ENCODE measurements around the gene CES2. TPM values are rescaled to one million over a fixed set of nuclear protein-coding genes. Genes with fewer than 3 reads are reported as not detected.

The CES2 gene
- total RNA-seq, 1 experiment from 2014 or later: 45.5 TPM

DNA sequence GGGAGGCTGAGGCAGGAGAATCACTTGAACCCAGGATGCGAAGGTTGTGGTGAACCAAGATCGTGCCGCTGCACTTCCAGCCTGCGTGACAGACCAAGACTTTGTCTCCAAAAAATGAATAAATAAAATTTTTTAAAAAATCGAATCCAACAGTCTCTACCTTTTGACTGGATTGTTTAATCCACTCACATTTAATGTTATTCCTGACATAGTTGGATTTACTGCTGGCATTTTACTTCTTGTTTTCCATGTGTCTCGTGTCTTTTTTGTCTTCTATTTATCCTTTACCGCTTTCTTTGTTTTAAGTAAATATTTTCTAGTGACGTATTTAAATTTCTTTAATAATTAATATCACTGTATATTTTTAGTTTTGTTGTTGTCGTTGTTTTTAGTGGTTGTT is 47.7 kb downstream of the CES2 start:
- Mint-ChIP-seq H3K4me1 (ENCODE audit: low read depth, unreplicated experiment) (no peaks in the 10 kb centered on the region), H3K4me3 (ENCODE audit: unreplicated experiment) (no peak overlapping the region), H3K27ac (ENCODE audit: unreplicated experiment) (no peak overlapping the region), H3K36me3 (ENCODE audit: insufficient read depth, unreplicated experiment) (no peaks in the 10 kb centered on the region), H3K9me3 (ENCODE audit: unreplicated experiment) (no peaks in the 10 kb centered on the region), H3K27me3 (ENCODE audit: insufficient read depth, unreplicated experiment) (no peaks in the 10 kb centered on the region)
- Histone ChIP-seq H3K27me3 (replicated peaks; ENCODE audit: control insufficient read depth, insufficient read depth, low read length) (no peaks in the 10 kb centered on the region), H3K4me3 (ENCODE audit: low read depth, low read length) (no peak overlapping the region), H3K4me1 (peaks cover under 1% of the 10 kb centered on the region; the same call in 1 of the 2 replicates), H3K9me3 (no peaks in the 10 kb centered on the region), H3K36me3 (ENCODE audit: control insufficient read depth, insufficient read depth, low read length) (no peaks in the 10 kb centered on the region)
- no TSS peak for BruUV-seq (replicated peaks)
- TF ChIP-seq, protein P1, sequence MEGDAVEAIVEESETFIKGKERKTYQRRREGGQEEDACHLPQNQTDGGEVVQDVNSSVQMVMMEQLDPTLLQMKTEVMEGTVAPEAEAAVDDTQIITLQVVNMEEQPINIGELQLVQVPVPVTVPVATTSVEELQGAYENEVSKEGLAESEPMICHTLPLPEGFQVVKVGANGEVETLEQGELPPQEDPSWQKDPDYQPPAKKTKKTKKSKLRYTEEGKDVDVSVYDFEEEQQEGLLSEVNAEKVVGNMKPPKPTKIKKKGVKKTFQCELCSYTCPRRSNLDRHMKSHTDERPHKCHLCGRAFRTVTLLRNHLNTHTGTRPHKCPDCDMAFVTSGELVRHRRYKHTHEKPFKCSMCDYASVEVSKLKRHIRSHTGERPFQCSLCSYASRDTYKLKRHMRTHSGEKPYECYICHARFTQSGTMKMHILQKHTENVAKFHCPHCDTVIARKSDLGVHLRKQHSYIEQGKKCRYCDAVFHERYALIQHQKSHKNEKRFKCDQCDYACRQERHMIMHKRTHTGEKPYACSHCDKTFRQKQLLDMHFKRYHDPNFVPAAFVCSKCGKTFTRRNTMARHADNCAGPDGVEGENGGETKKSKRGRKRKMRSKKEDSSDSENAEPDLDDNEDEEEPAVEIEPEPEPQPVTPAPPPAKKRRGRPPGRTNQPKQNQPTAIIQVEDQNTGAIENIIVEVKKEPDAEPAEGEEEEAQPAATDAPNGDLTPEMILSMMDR (IDR thresholded peaks at IDR 0.05; ENCODE audit: insufficient read depth in 1 of 2, low read depth in 1 of 2, low read length in 1 of 2, severe bottlenecking in 1 of 2, unreplicated experiment in 1 of 2): no peak
- no peak for DNase-seq
- intact Hi-C loops (cut with micrococcal nuclease; ENCODE audit: unreplicated experiment): no loop called here
- POLR2A ChIA-PET: interaction anchor here (0.6 kb wide), 1 partner anchor 317 kb away, joined by 3 read pairs; no protein-coding TSS in a partner anchor
- CTCF ChIA-PET: interaction anchor here (1.1 kb wide), 1 partner anchor 203 kb away, joined by 3 read pairs; no protein-coding TSS in a partner anchor

GRCh38 chr16:66984892-66985311 is 49.6 kb downstream of the CES2 start:
- ChIA-PET POLR2A (no interaction called here), CTCF (interaction anchor here (1.5 kb wide), 1 partner anchor 194 kb away, joined by 3 read pairs; no protein-coding TSS in a partner anchor)
- TF ChIP-seq, protein P1 (IDR thresholded peaks at IDR 0.05; ENCODE audit: insufficient read depth in 1 of 2, low read depth in 1 of 2, low read length in 1 of 2, severe bottlenecking in 1 of 2, unreplicated experiment in 1 of 2): no peak
- H3K4me3 ChIP-seq (ENCODE audit: low read depth, low read length): no peak overlapping the region
- H3K9me3 ChIP-seq: no peaks in the 10 kb centered on the region
- no peaks in the 10 kb centered on the region for H3K36me3 ChIP-seq (ENCODE audit: control insufficient read depth, insufficient read depth, low read length)
- H3K27ac Mint-ChIP-seq (ENCODE audit: unreplicated experiment): no peak overlapping the region
- no peaks in the 10 kb centered on the region for H3K4me1 Mint-ChIP-seq (ENCODE audit: low read depth, unreplicated experiment)
- no peaks in the 10 kb centered on the region for H3K27me3 Mint-ChIP-seq (ENCODE audit: insufficient read depth, unreplicated experiment)
- intact Hi-C loops (cut with micrococcal nuclease; ENCODE audit: unreplicated experiment): no loop called here
- H3K4me1 ChIP-seq: peaks cover 6% of the 10 kb centered on the region; the same call in 1 of the 2 replicates
- H3K9me3 Mint-ChIP-seq (ENCODE audit: unreplicated experiment): no peaks in the 10 kb centered on the region
- BruUV-seq (replicated peaks): no TSS peak
- DNase-seq: no peak
- H3K27me3 ChIP-seq (replicated peaks; ENCODE audit: control insufficient read depth, insufficient read depth, low read length): no peaks in the 10 kb centered on the region
- no peak overlapping the region for H3K4me3 Mint-ChIP-seq (ENCODE audit: unreplicated experiment)
- H3K36me3 Mint-ChIP-seq (ENCODE audit: insufficient read depth, unreplicated experiment): no peaks in the 10 kb centered on the region

DNA sequence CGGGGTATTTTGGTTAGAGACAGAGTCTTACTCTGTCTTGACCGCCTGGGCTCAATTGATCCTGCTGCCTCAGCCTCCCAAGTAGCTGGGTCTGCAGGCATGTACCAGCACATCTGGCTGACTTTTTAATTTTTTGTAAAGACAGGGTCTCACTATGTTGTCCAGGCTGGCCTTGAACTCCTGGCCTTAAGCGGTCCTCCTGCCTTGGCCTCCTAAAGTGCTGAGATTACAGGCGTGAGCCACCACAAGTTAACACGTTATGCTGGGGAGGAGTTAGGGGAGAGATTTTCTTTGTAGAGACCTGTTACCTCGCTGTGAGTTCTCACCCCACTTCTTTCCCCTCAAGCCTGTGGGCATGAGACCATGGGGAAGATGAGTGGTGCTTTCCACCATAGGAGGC is 51.2 kb downstream of the CES2 start:
- Histone ChIP-seq H3K4me3 (ENCODE audit: low read depth, low read length) (no peak overlapping the region), H3K36me3 (ENCODE audit: control insufficient read depth, insufficient read depth, low read length) (no peaks in the 10 kb centered on the region), H3K9me3 (no peaks in the 10 kb centered on the region), H3K4me1 (peaks cover 6% of the 10 kb centered on the region; the same call in 1 of the 2 replicates), H3K27me3 (replicated peaks; ENCODE audit: control insufficient read depth, insufficient read depth, low read length) (no peaks in the 10 kb centered on the region)
- Mint-ChIP-seq H3K36me3 (ENCODE audit: insufficient read depth, unreplicated experiment) (no peaks in the 10 kb centered on the region), H3K27me3 (ENCODE audit: insufficient read depth, unreplicated experiment) (no peaks in the 10 kb centered on the region), H3K4me1 (ENCODE audit: low read depth, unreplicated experiment) (no peaks in the 10 kb centered on the region), H3K9me3 (ENCODE audit: unreplicated experiment) (no peaks in the 10 kb centered on the region), H3K27ac (ENCODE audit: unreplicated experiment) (no peak overlapping the region), H3K4me3 (ENCODE audit: unreplicated experiment) (no peak overlapping the region)
- ChIA-PET POLR2A (no interaction called here), CTCF (no interaction called here)
- no peak for DNase-seq
- no TSS peak for BruUV-seq (replicated peaks)
- intact Hi-C loops (cut with micrococcal nuclease; ENCODE audit: unreplicated experiment): no loop called here
- TF ChIP-seq, protein P1 (IDR thresholded peaks at IDR 0.05; ENCODE audit: insufficient read depth in 1 of 2, low read depth in 1 of 2, low read length in 1 of 2, severe bottlenecking in 1 of 2, unreplicated experiment in 1 of 2): no peak

Measured in Caco-2 (cell line).